HG03196 (cell line): ENCODE data around the gene FBN3.
"Not testable (repeated sequence)": the region's sequence is repeated elsewhere in the genome, so short reads cannot be mapped to it uniquely, and the experiment has no call there.

Experiments used
- ATAC-seq: cut with Tn5 transposase; IDR thresholded peaks from one replicate; pipeline ENCODE4 v1.9.1; 2021; ENCODE audit not compliant: unreplicated experiment

The FBN3 gene

GRCh38 chr19:8120636-8121480, 28.5 kb downstream of the FBN3 start:
- no peak for ATAC-seq

DNA sequence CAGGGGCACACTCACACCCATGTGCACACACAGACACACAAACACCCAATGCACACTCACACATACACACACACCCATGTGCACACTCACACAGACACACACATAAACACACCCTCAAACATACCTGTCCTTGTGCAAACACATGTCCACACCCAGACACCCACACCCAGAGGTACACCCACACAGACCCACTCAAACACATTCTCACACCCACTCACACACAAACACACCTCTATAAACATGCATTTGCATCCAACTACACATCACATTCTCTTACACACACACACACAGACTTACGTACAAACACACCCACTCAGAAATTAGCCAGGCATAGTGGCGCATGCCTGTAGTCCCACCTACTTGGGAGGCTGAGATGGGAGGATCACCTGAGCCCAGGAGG, 31.4 kb downstream of the FBN3 start:
- ATAC-seq, result no peak

- ATAC-seq, result no peak
Measured at GRCh38 chr19:8116437-8117293, 32.7 kb downstream of the FBN3 start.

DNA sequence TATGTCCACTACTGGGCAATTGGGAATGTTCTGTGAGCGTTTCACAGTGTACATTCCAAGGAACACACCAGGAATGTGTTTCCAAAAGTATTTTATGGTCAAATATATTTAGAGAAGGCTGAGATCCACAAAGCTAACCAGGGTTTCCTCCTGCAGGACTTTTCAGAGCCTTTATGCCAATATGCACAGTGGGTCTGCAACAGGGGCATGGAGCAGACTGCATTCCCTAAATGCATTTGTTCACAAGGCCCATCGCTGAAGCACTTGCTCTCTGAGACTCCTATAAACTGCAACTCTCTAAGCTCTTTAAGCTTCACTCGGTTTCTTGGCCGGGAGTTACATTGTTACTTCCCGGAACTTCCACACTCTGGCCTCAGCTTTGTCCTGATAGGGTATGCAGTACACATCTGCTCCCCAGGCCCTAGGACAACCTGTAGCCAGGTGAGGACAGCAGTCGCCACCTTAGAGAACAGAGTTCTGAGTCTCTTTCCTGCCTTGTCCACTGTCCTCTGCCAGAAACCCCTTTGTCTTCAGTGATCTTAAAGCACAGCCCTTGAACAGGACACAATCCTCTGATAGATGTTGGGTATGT, 33.5 kb downstream of the FBN3 start:
- no peak for ATAC-seq

GRCh38 chr19:8113017-8113416, 36.4 kb downstream of the FBN3 start:
- no peak for ATAC-seq

DNA sequence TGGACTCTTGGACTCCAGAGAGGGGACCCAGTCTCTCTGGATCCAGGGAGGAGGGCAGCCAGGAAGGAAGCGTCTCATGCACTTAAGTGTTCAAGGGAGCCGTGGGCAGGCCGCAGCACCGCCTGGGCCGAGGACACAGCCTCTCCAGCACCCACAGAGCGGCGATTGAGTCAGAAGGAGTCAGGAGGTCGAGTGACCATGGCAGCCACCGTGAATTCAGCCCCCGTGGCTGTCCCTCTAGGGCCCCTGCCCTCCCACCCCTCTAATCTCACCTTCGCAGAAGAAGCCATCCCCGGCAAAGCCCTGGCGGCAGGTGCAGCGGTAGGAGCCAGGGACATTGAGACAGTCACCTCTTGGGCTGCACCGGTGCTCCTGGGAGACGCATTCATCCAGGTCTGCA, 38.0 kb downstream of the FBN3 start:
- ATAC-seq, result no peak

GRCh38 chr19:8110931-8111330, 38.5 kb downstream of the FBN3 start:
- ATAC-seq, result no peak

- ATAC-seq, result no peak
Measured at GRCh38 chr19:8109890-8110662, 39.3 kb downstream of the FBN3 start.

DNA sequence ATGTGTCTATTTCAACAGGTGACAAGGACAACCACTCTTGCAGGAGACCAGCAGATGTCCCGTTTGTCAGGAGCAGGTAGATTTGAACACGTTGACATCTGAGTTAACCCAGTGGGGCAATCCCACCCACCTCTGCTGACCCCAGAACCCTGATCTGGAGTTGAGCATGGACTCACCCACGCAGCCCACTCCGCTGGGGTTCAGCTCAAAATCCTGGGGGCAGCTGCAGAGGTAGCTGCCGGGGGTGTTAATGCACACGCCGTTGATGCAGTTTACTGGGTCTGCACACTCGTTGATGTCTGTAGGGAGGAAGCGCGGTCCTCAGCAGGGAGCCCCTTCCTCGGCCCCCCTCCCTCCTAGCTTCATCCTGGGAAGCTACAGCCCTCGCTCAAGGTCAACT, 39.9 kb downstream of the FBN3 start:
- no peak for ATAC-seq

DNA sequence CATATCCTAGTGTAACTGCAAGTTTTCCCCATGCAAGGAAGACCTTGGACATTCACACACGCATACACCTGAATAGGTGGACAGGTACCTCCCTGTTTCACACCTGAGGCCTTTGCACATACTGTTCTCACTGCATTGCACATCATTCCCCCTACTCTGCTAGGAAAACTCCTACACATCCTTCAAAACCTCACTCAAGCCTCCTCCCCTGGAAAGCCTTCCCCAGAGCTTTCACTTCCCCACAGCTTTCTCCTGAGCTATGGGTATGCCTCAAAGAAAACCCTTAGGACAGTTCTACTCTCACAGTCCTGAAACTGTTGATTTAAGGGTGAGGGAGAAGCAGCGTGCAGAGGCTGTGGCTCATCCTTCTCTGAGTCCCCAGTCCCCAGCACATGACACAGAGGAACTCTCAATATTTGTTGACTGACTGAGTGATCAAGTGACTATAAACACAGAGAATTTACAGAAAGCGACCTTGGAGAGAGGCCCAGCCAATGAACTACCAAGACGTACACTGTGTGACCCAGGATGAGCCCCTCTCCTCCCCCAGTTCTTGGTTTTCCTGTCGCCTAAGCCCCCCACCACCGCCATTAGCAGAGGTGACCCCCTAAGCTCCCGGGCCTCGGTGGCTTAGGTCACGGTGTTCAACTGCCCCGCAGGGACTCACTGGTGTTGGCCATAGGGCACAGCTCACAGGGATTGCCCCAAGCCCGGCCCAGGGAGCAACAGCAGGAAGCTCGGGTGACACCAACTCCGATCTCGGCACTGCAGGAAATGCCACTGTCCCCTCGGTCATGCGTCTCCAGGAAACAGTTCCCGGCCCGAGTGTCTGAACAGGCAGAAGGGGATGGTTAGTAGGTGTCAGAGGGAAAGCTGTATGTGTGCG, 40.6 kb downstream of the FBN3 start:
- ATAC-seq, result no peak

DNA sequence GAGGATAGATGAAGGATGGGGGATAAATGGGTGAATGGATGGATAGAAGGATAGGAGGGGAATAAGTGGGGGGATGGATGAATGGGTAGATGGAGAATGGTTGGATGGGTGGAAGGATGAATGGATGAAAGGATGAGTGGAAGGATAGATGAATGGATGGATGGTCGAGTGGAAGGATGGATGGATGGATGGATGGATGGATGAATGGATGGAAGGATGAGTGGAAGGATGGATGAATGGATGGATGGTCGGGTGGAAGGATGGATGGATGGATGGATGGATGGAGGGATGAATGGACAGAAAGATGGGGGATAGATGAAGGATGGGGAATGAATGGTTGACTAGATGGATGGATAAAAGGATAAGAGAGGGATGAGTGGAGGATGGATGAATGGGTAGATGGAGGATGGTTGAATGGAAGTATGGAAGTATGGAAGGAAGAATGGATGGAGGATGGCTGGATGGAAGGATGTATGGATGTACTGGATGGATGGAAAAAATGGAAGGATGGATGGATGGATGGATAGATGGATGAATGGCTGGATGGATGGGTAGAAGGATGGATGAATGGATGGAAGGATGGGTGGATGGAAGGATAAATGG, 42.0 kb downstream of the FBN3 start:
- ATAC-seq, result no peak

GRCh38 chr19:8105471-8105870, 43.9 kb downstream of the FBN3 start:
- no peak for ATAC-seq

DNA sequence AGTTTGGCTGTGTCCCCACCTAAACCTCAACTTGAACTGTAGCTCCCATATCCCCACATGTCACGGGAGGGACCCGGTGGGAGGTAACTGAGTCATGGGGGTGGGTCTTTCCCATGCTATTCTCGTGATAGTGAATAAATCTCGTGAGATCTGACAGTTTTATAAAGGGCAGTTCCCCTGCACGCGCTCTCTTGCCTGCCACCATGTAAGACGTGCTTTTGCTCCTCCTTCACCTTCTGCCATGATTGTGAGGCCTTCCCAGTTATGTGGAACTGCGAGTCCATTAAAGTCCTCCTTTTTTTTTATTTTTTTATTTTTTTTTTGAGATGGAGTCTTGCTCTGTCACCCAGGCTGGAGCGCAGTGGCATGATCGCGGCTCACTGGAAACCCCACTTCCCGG, 47.5 kb downstream of the FBN3 start:
- ATAC-seq, result not testable (repeated sequence)

GRCh38 chr19:8101311-8101710, 48.1 kb downstream of the FBN3 start:
- no peak for ATAC-seq

DNA sequence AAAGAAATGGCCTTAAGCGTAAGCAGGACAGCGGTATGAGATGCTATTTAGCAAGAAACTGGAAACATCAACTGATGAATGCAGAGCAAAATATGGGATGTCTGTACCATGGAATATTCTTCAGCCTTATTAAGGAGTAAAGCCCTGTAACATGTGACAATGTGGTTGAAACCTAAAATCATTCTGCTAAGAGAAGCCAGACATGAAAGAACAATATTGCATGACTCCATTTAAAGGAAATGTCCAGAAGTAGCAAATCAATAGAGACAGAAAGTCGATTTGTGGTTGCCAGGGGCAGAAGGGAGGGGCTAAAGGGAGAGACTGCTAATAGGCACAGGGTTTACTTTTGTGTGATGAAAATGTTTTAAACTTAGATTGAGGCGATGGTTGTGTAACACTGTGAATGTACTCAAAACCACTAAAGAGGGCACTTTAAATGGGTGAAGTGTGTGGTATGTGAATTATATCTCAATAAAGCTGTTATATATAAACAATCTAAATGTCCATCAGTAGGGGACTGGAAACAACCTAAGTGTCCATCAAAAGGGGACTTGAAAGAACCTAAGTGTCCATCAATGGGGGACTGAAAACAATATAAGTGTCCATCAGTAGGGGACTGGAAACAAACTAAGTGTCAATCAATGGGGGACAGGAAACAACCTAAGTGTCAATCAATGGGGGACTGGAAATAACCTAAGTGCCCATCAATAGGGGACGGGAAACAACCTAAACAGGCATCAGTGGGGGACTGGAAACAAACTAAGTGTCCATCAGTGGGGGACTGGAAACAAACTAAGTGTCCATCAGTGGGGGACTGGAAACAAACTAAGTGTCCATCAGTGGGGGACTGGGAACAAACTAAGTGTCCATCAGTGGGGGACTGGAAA, 51.5 kb downstream of the FBN3 start:
- no peak for ATAC-seq

GRCh38 chr19:8097198-8097597, 52.2 kb downstream of the FBN3 start:
- no peak for ATAC-seq

- ATAC-seq, result no peak
Measured at GRCh38 chr19:8096071-8096470, 53.3 kb downstream of the FBN3 start.

GRCh38 chr19:8095354-8095886, 54.0 kb downstream of the FBN3 start:
- no peak for ATAC-seq
